ENCODE measurements around the gene S100PBP.

Gene S100PBP

GRCh38 chr1:32898958-32899357, 81.5 kb downstream of the S100PBP start:
- no peak for ATAC-seq (ENCODE audit: low read depth)
- no peaks in the 10 kb centered on the region for H3K27me3 ChIP-seq (ENCODE audit: insufficient read depth, poor library complexity, severe bottlenecking)
- no peak for DNase-seq (ENCODE audit: low spot score)
- no peaks in the 10 kb centered on the region for H3K36me3 ChIP-seq (ENCODE audit: low read depth)
- no peaks in the 10 kb centered on the region for H3K4me1 ChIP-seq (ENCODE audit: insufficient read depth, poor library complexity, severe bottlenecking)
- TF ChIP-seq, protein P1, sequence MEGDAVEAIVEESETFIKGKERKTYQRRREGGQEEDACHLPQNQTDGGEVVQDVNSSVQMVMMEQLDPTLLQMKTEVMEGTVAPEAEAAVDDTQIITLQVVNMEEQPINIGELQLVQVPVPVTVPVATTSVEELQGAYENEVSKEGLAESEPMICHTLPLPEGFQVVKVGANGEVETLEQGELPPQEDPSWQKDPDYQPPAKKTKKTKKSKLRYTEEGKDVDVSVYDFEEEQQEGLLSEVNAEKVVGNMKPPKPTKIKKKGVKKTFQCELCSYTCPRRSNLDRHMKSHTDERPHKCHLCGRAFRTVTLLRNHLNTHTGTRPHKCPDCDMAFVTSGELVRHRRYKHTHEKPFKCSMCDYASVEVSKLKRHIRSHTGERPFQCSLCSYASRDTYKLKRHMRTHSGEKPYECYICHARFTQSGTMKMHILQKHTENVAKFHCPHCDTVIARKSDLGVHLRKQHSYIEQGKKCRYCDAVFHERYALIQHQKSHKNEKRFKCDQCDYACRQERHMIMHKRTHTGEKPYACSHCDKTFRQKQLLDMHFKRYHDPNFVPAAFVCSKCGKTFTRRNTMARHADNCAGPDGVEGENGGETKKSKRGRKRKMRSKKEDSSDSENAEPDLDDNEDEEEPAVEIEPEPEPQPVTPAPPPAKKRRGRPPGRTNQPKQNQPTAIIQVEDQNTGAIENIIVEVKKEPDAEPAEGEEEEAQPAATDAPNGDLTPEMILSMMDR (IDR thresholded peaks at IDR 0.05; ENCODE audit: poor library complexity, severe bottlenecking), result no peak
- no peaks in the 10 kb centered on the region for H3K9me3 ChIP-seq (ENCODE audit: severe bottlenecking)
- H3K4me3 ChIP-seq (ENCODE audit: severe bottlenecking), result no peak overlapping the region
- H3K27ac ChIP-seq (ENCODE audit: poor library complexity, severe bottlenecking), result no peak overlapping the region

- peak; percentile 32 for DNase-seq (ENCODE audit: low spot score)
- Histone ChIP-seq H3K4me1 (ENCODE audit: insufficient read depth, poor library complexity, severe bottlenecking) (no peaks in the 10 kb centered on the region), H3K9me3 (ENCODE audit: severe bottlenecking) (no peaks in the 10 kb centered on the region), H3K4me3 (ENCODE audit: severe bottlenecking) (no peak overlapping the region), H3K27ac (ENCODE audit: poor library complexity, severe bottlenecking) (no peak overlapping the region), H3K36me3 (ENCODE audit: low read depth) (no peaks in the 10 kb centered on the region), H3K27me3 (ENCODE audit: insufficient read depth, poor library complexity, severe bottlenecking) (no peaks in the 10 kb centered on the region)
- TF ChIP-seq, protein P1 (IDR thresholded peaks at IDR 0.05; ENCODE audit: poor library complexity, severe bottlenecking), result no peak
- no peak for ATAC-seq (ENCODE audit: low read depth)
These were observed 82.3 kb downstream of the S100PBP start for GRCh38 chr1:32899586-32900296.

DNA sequence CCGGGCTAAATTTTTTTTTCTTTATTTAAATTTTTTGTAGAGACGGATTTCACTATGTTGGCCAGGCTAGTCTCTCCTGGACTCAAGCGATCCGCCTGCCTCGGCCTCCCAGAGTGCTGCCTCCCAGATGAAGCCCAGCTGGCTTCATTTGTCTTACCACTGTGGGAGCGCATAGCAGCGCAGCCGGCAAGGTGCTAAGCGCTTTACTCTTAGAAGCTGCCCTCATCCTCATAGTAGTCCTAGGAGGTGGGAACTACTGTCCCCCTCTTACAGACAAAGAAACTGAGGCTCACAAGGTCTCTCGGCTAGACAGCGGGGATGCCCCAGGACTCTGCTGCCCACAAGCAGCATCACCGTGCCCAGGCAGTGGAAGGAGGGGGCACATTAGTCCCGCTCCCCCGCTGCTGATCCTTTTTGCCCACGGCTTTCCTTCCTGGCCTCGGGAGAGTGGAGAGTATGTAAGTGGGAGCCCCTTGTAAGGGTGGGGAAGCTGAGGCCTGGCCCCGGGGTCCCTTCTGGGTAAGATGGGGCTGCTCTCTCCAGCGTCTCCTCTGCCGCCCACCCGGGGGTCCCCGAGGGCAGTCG, 83.0 kb downstream of the S100PBP start:
- peak; percentile 6; the same call in 1 of the 3 replicates for ATAC-seq (ENCODE audit: low read depth)
- H3K27me3 ChIP-seq (ENCODE audit: insufficient read depth, poor library complexity, severe bottlenecking), result no peaks in the 10 kb centered on the region

GRCh38 chr1:32900956-32901822, 83.7 kb downstream of the S100PBP start, which contains the start of gene TMEM54:
Gene TMEM54, minus strand, starts transcription at chr1:32901389. Its CDS starts 151 bp downstream, at chr1:32901238.
- Histone ChIP-seq H3K27ac (ENCODE audit: poor library complexity, severe bottlenecking) (no peak within 1 kb of the TSS), H3K36me3 (ENCODE audit: low read depth) (no peaks in the 10 kb centered on the region), H3K4me3 (ENCODE audit: severe bottlenecking) (peak within 1 kb of the TSS; percentile 81), H3K27me3 (ENCODE audit: insufficient read depth, poor library complexity, severe bottlenecking) (no peaks in the 10 kb centered on the region), H3K9me3 (ENCODE audit: severe bottlenecking) (no peaks in the 10 kb centered on the region), H3K4me1 (ENCODE audit: insufficient read depth, poor library complexity, severe bottlenecking) (no peaks in the 10 kb centered on the region)
- DNase-seq (ENCODE audit: low spot score) (peak; percentile 49), ATAC-seq (ENCODE audit: low read depth) (peak; percentile 58)
- TF ChIP-seq, protein P1 (IDR thresholded peaks at IDR 0.05; ENCODE audit: poor library complexity, severe bottlenecking), result peak; percentile 22

More for the DNA sequence above, 83.0 kb downstream of the S100PBP start:
- no peak for DNase-seq (ENCODE audit: low spot score)
- Histone ChIP-seq H3K4me1 (ENCODE audit: insufficient read depth, poor library complexity, severe bottlenecking) (no peaks in the 10 kb centered on the region), H3K27ac (ENCODE audit: poor library complexity, severe bottlenecking) (no peak overlapping the region), H3K36me3 (ENCODE audit: low read depth) (no peaks in the 10 kb centered on the region), H3K4me3 (ENCODE audit: severe bottlenecking) (peak overlapping the region; percentile 81), H3K9me3 (ENCODE audit: severe bottlenecking) (no peaks in the 10 kb centered on the region)
- TF ChIP-seq, protein P1 (IDR thresholded peaks at IDR 0.05; ENCODE audit: poor library complexity, severe bottlenecking), result no peak
